ENCODE results near the gene ACP2.

The ACP2 gene

GRCh38 chr11:47244448-47245350, 3.9 kb downstream of the ACP2 start:
- no peak overlapping the region for H3K4me3 ChIP-seq (ENCODE audit: low read depth, low read length)
- TF ChIP-seq CTCF (IDR thresholded peaks at IDR 0.05; ENCODE audit: control insufficient read depth, extremely low read depth, insufficient read depth): no peak
- no peak for DNase-seq (ENCODE audit: low read depth)

- DNase-seq (ENCODE audit: low read depth): peak; percentile 86
- peak overlapping the region; percentile 23 for H3K4me3 ChIP-seq (ENCODE audit: low read depth, low read length)
- TF ChIP-seq CTCF (IDR thresholded peaks at IDR 0.05; ENCODE audit: control insufficient read depth, extremely low read depth, insufficient read depth): no peak
Observed at GRCh38 chr11:47243454-47243853, 5.2 kb downstream of the ACP2 start.

- peak; percentile 24; the same call in 1 of the 2 replicates for TF ChIP-seq CTCF (IDR thresholded peaks at IDR 0.05; ENCODE audit: control insufficient read depth, extremely low read depth, insufficient read depth)
- peak overlapping the region; percentile 23 for H3K4me3 ChIP-seq (ENCODE audit: low read depth, low read length)
- DNase-seq (ENCODE audit: low read depth): no peak
Observed at GRCh38 chr11:47242596-47243192, 5.9 kb downstream of the ACP2 start.

GRCh38 chr11:47241841-47242301, 6.7 kb downstream of the ACP2 start:
- no peak for TF ChIP-seq CTCF (IDR thresholded peaks at IDR 0.05; ENCODE audit: control insufficient read depth, extremely low read depth, insufficient read depth)
- no peak for DNase-seq (ENCODE audit: low read depth)
- H3K4me3 ChIP-seq (ENCODE audit: low read depth, low read length): no peak overlapping the region

GRCh38 chr11:47239852-47240251, 8.8 kb downstream of the ACP2 start:
- H3K4me3 ChIP-seq (ENCODE audit: low read depth, low read length): no peak overlapping the region
- DNase-seq (ENCODE audit: low read depth): no peak
- no peak for TF ChIP-seq CTCF (IDR thresholded peaks at IDR 0.05; ENCODE audit: control insufficient read depth, extremely low read depth, insufficient read depth)

- DNase-seq (ENCODE audit: low read depth): no peak
- no peak overlapping the region for H3K4me3 ChIP-seq (ENCODE audit: low read depth, low read length)
- no peak for TF ChIP-seq CTCF (IDR thresholded peaks at IDR 0.05; ENCODE audit: control insufficient read depth, extremely low read depth, insufficient read depth)
Observed at GRCh38 chr11:47236482-47236881, 12.1 kb downstream of the ACP2 start.

All from LNCaP clone FGC (cell line).